Mucosa of rectum (tissue), 2 donors: ENCODE measurements around the gene SAMD5.

ENCODE experiments used
- H3K27ac ChIP-seq, 2 donors: one replicate each; pipeline ENCODE4 v1.7.0; 2013; ENCODE audit warnings: inconsistent platforms in 2 of 2, low read depth in 2 of 2, low read length in 2 of 2
- H3K27me3 ChIP-seq, 2 donors: one replicate each; pipeline ENCODE4 v1.7.0; 2013; ENCODE audit warnings: low read length in 2 of 2; ENCODE audit not compliant: control insufficient read depth in 2 of 2, insufficient read depth in 2 of 2
- H3K36me3 ChIP-seq, 2 donors: one replicate each; pipeline ENCODE4 v1.7.0; 2013; ENCODE audit warnings: low read length in 2 of 2; ENCODE audit not compliant: control insufficient read depth in 2 of 2, insufficient read depth in 2 of 2
- H3K4me1 ChIP-seq, 2 donors: one replicate each; pipeline ENCODE4 v1.7.0; 2013; ENCODE audit warnings: low read length in 2 of 2, mild to moderate bottlenecking in 1 of 2; ENCODE audit not compliant: control insufficient read depth in 2 of 2, insufficient read depth in 2 of 2
- H3K4me3 ChIP-seq, 2 donors: one replicate each; pipeline ENCODE4 v1.7.0; 2013; ENCODE audit warnings: low read length in 2 of 2
- H3K9ac ChIP-seq, 2 donors: one replicate each; pipeline ENCODE4 v1.7.0; 2013; ENCODE audit warnings: low read length in 2 of 2, low read depth in 1 of 2, mild to moderate bottlenecking in 1 of 2
- H3K9me3 ChIP-seq, 2 donors: one replicate each; pipeline ENCODE4 v1.7.0; 2013; ENCODE audit warnings: low read length in 2 of 2; ENCODE audit not compliant: control insufficient read depth in 2 of 2
- donor health status: healthy.
- donor health status: Normal muscosa, but diverticular disease.

Gene SAMD5

DNA sequence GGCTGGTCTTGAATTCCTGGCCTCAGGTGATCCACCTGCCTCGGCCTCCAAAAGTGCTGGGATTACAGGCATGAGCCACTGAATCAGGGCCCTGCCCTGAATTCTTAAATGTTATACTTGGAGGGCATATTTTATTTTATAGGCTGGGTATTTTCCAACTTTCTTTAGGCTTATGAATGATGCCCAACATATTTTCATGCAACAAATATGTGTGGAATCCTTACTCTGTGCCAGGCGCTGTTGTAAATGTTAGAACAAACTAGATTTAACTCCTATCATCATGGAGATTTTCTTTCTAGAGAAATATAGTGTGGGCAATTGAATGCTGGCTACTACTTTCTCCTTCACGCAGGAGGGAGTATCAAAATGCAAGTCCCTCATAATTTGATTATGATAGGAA is 71.2 kb downstream of the SAMD5 start:
- H3K9ac ChIP-seq: no peak overlapping the region
- H3K9me3 ChIP-seq: no peaks in the 10 kb centered on the region
- no peak overlapping the region for H3K27ac ChIP-seq
- no peaks in the 10 kb centered on the region for H3K4me1 ChIP-seq
- no peaks in the 10 kb centered on the region for H3K36me3 ChIP-seq
- H3K27me3 ChIP-seq: no peaks in the 10 kb centered on the region
- H3K4me3 ChIP-seq: no peak overlapping the region

DNA sequence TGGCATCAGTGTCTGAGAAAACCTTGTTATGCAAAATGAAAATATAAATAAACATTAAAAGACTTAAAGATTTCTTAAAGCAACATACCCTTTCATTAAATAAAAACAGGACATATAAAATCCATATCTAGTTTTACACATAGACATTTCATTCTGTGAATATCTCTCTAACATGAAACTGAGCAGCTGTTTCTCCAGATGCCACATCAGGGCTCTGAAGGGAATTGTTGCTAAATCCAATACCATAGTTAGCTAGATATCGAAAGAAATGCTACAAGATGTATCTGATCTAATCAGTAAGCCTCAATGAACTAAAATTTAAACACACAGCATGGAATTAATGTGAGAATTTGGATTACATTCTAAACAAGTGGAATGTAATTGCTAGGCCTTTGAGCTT is 74.5 kb downstream of the SAMD5 start:
- no peaks in the 10 kb centered on the region for H3K9me3 ChIP-seq
- peaks cover 0 to 3% of the 10 kb centered on the region in 2 donors for H3K4me1 ChIP-seq
- no peaks in the 10 kb centered on the region for H3K36me3 ChIP-seq
- H3K4me3 ChIP-seq: no peak overlapping the region
- H3K27me3 ChIP-seq: no peaks in the 10 kb centered on the region
- no peak overlapping the region for H3K27ac ChIP-seq
- H3K9ac ChIP-seq: no peak overlapping the region

DNA sequence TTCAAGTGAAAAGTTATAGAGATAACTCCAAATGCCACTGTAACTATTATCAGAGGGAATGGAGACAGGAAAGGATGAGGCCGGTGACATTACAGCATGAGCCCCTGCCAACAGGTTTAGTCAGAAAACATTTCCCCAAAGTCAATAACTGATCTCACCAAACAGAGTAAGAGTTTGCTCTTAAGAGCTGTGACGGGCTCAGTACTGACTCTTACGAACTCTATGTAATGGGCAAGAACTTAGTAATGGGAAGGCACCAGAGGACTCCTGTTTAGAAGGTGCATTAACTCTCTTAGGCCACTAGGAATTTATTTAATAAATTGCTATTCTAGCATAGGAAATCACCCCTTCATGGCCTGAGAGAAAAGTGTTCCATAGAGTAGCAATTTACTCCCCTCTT is 76.8 kb downstream of the SAMD5 start:
- H3K27ac ChIP-seq: no peak overlapping the region
- no peaks in the 10 kb centered on the region for H3K9me3 ChIP-seq
- no peak overlapping the region for H3K9ac ChIP-seq
- H3K4me1 ChIP-seq: peaks cover 0 to 3% of the 10 kb centered on the region in 2 donors
- H3K4me3 ChIP-seq: no peak overlapping the region
- H3K36me3 ChIP-seq: no peaks in the 10 kb centered on the region
- no peaks in the 10 kb centered on the region for H3K27me3 ChIP-seq

DNA sequence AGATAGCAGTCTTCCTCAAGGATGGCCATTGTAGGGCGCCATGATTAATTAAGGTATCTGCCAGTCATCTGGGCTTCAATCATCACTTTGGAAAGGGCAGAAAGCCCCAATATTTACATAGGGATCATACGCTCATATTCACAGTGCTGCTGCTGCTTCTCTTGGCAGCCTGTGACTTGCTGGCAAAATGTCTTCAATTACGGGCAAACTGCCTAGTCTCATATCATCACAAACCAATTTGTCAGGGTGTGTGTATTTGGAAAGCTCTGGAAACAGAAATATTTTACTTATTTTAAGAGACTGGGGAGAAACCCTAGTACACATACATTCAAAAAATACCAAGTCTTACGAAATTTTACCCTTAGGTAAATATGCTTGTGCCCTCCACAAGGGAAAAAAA is 77.6 kb downstream of the SAMD5 start:
- no peaks in the 10 kb centered on the region for H3K9me3 ChIP-seq
- peaks cover 0 to 3% of the 10 kb centered on the region in 2 donors for H3K4me1 ChIP-seq
- no peak overlapping the region for H3K27ac ChIP-seq
- no peak overlapping the region for H3K4me3 ChIP-seq
- H3K27me3 ChIP-seq: no peaks in the 10 kb centered on the region
- H3K36me3 ChIP-seq: no peaks in the 10 kb centered on the region
- no peak overlapping the region for H3K9ac ChIP-seq

DNA sequence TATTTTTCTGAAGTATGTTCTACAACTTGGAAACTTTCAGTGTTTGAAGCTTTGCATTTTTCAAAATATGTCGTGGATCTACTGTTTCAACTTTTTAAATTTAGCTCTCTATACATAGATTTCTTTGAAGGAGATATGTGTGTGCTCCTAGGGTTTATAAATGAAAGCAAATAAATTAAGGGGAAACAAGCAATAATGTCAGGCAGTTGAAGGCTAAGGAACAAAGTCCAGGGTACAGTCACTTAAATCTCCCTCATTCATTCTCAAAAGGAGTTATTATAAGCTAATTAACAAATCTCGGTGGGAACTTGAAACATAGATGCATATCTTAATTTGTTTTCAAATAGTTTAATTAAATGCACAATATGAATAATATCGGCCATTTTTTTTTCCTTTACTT is 79.4 kb downstream of the SAMD5 start:
- Histone ChIP-seq H3K4me1 (peaks cover 0 to 3% of the 10 kb centered on the region in 2 donors), H3K27me3 (no peaks in the 10 kb centered on the region), H3K27ac (no peak overlapping the region), H3K4me3 (no peak overlapping the region), H3K36me3 (no peaks in the 10 kb centered on the region), H3K9me3 (no peaks in the 10 kb centered on the region), H3K9ac (no peak overlapping the region)

DNA sequence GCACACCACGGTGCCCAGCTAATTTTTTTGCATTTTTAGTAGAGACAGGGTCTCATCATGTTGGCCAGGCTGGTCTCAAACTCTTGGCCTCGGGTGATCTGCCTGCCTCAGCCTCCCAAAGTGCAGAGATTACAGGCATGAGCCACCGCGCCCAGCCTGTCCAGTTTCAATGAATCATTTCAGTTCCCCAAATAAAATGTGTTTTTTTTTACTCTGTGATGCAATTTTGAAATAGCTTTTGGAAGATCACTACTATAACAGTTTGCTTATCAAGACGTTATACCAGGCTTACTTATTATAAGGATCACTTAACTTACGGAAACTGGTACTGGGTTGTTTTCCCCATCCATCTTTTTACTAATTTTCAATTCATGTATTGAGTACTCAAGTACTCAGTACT is 80.0 kb downstream of the SAMD5 start:
- Histone ChIP-seq H3K9me3 (no peaks in the 10 kb centered on the region), H3K27ac (no peak overlapping the region), H3K4me3 (no peak overlapping the region), H3K36me3 (no peaks in the 10 kb centered on the region), H3K4me1 (peaks cover 0 to 3% of the 10 kb centered on the region in 2 donors), H3K9ac (no peak overlapping the region), H3K27me3 (no peaks in the 10 kb centered on the region)

DNA sequence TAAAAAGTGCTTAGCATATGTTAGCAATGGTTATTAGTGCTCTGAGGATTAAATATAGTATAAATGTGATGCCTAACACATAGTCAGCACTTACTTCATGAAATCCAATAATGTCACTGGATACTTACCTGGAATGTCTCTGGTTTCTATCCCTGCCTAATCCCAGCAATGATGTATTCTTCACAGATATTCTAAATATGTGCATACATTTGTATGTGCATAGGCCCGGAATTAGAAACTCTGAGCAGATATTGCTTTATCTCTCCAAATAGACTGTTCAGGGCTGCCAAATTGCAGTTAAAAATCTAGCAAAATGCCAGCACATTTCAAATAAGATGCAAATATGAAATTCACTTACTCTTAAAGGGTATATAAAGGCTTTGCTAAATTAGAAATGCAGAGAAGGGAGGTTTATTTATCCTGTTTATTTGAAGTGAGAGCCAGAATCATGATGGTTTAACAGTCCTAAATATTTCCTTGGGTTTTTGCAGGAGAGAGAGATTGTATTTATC is 81.3 kb downstream of the SAMD5 start:
- Histone ChIP-seq H3K36me3 (no peaks in the 10 kb centered on the region), H3K9me3 (no peaks in the 10 kb centered on the region), H3K27ac (no peak overlapping the region)

DNA sequence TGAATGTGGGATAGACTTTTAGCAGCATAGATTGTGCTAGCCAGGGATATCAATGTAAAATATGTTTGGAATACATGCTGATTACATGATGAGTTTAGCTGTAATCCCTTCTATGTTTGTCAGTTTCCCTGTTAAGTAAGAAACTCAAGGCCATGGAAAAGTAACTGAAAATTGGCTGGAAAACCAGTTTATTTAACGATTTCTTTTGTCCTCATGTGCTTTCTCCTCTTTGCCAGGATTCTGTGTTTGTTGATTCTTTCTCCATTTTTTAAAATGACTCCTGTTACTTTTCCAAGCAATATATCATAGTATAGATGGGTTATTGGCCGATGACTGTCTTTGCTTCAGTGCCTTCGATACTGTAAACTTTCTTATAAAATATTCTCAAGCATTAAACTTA is 87.5 kb downstream of the SAMD5 start:
- no peaks in the 10 kb centered on the region for H3K27me3 ChIP-seq
- no peaks in the 10 kb centered on the region for H3K36me3 ChIP-seq
- H3K4me1 ChIP-seq: no peaks in the 10 kb centered on the region
- H3K9me3 ChIP-seq: no peaks in the 10 kb centered on the region
- H3K9ac ChIP-seq: no peak overlapping the region
- H3K27ac ChIP-seq: no peak overlapping the region
- no peak overlapping the region for H3K4me3 ChIP-seq

More for the DNA sequence above, 81.3 kb downstream of the SAMD5 start:
- H3K4me1 ChIP-seq: peaks cover 0 to 3% of the 10 kb centered on the region in 2 donors
- H3K9ac ChIP-seq: no peak overlapping the region
- H3K4me3 ChIP-seq: no peak overlapping the region
- H3K27me3 ChIP-seq: no peaks in the 10 kb centered on the region

DNA sequence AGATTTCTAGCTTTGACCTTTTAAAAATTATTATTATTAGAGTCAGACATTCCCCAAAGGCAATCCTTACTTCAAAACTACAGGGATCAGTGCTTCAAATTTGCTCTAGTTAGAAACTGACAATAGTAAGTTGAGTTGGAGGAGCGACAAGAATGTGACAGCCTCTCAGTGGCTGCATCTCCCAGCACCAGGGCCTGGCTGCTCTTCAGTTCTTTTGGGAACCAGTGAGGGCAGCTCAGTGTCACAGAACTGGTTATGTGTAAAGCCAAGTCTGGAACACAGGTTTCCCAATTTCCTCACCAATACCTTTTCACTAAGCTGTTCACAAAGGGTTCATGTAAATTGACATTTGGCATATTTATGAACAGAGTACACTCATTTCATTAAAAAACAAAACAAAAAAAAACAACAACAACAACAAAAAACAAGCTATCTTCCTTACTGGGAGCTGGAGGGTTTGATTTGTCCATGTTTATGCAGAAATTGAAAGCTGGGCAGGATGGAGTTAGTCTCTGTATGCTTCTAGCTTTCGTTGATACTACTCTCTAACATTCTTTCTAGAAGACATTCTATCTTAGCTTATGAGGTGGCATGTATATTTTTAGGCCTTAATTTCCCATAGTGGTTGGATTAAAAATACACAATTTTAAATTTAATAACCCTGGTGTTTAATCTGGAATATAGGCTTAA is 95.0 kb downstream of the SAMD5 start:
- Histone ChIP-seq H3K27ac (no peak overlapping the region), H3K4me1 (no peaks in the 10 kb centered on the region), H3K9ac (no peak overlapping the region), H3K9me3 (no peaks in the 10 kb centered on the region), H3K36me3 (no peaks in the 10 kb centered on the region), H3K27me3 (no peaks in the 10 kb centered on the region), H3K4me3 (no peak overlapping the region)

DNA sequence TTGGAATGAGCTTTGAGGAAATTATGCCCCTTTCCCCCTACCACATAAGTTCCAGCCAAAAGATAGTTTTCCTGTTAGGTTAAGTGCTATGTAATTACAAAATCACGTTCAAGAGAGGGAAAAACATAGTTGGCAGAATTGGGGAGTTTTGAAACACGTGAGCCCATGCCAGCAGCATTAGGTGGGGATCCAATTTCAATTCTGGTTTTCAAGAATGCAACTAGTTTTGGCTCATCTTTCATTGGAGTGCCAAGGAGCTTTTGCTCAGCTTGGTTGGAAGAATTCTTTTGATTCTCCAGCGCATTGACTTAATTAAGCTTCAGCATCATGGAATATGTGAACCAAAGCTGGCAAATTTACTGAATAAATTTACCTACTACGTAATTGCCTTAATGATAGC is 95.9 kb downstream of the SAMD5 start:
- no peak overlapping the region for H3K4me3 ChIP-seq
- no peaks in the 10 kb centered on the region for H3K4me1 ChIP-seq
- H3K9me3 ChIP-seq: no peaks in the 10 kb centered on the region
- no peak overlapping the region for H3K27ac ChIP-seq
- H3K9ac ChIP-seq: no peak overlapping the region
- H3K36me3 ChIP-seq: no peaks in the 10 kb centered on the region
- H3K27me3 ChIP-seq: no peaks in the 10 kb centered on the region
